Medulla oblongata (tissue), 1 donor: Measurements from ENCODE around the gene ATRAID.
A peak's percentile ranks its signal among the peaks of the same experiment; 100 is the strongest.

Source experiments
- DNase-seq: peaks from one replicate; pipeline ENCODE4 v3.0.0-alpha.2; 2015; ENCODE audit errors: extremely low spot score

Gene ATRAID

GRCh38 chr2:27250652-27251379 lies 39.0 kb downstream of the ATRAID start:
- no peak for DNase-seq

GRCh38 chr2:27251766-27252165 lies 39.9 kb downstream of the ATRAID start:
- DNase-seq: no peak

- DNase-seq: no peak
These were observed 43.3 kb downstream of the ATRAID start for GRCh38 chr2:27255187-27255586.

- no peak for DNase-seq
These were observed 43.8 kb downstream of the ATRAID start for GRCh38 chr2:27255660-27256059.

GRCh38 chr2:27256855-27257454 lies 45.1 kb downstream of the ATRAID start:
- no peak for DNase-seq

GRCh38 chr2:27258051-27258450 lies 46.2 kb downstream of the ATRAID start:
- DNase-seq: no peak

GRCh38 chr2:27261241-27261925 lies 49.5 kb downstream of the ATRAID start:
- DNase-seq: no peak

GRCh38 chr2:27261926-27262298 lies 50.1 kb downstream of the ATRAID start:
- DNase-seq: no peak

- no peak for DNase-seq
These were observed 50.8 kb downstream of the ATRAID start, which contains the start of gene SLC30A3 for GRCh38 chr2:27262379-27263286. TSS of gene SLC30A3 (minus strand) at chr2:27263047. CDS start at chr2:27262906, 141 bp downstream.

GRCh38 chr2:27263287-27264252 lies 51.7 kb downstream of the ATRAID start:
- no peak for DNase-seq

GRCh38 chr2:27264253-27264752 lies 52.5 kb downstream of the ATRAID start:
- DNase-seq: no peak

- DNase-seq: peak; percentile 9
These were observed 53.1 kb downstream of the ATRAID start for GRCh38 chr2:27264753-27265535.

GRCh38 chr2:27265536-27265870 lies 53.7 kb downstream of the ATRAID start:
- DNase-seq: no peak
